GM23338 (cell line): ENCODE results near the gene HES3.

Experiments used
- CREB1 ChIP-seq: fragments of 250-450 bp; sonication (Bioruptor Pico); IDR thresholded peaks from 2 replicates; pipeline ENCODE4 v1.5.0; 2020; ENCODE audit warnings: low read depth, mild to moderate bottlenecking, moderate library complexity
- CTCF ChIP-seq, 2 experiments: fragments of 200-600 bp in 1 of 2; sonication (generic) in 1 of 2; conservative IDR thresholded peaks; 2 replicates each; pipeline versions ENCODE4 v1.5.1 to v1.6.1; 2016 to 2017; ENCODE audit warnings: antibody characterized with exemption in 2 of 2, low read depth in 2 of 2, mild to moderate bottlenecking in 2 of 2, moderate library complexity in 1 of 2
- ETS1 ChIP-seq: IDR thresholded peaks from 2 replicates; pipeline ENCODE4 v1.6.1; 2016; ENCODE audit warnings: antibody characterized with exemption
- EZH2 ChIP-seq: fragments of 200-600 bp; sonication (generic); IDR thresholded peaks from one replicate; pipeline ENCODE4 v1.8.0; 2017; ENCODE audit warnings: antibody characterized with exemption, mild to moderate bottlenecking, low read depth; ENCODE audit not compliant: unreplicated experiment
- EZH2phosphoT487 ChIP-seq: fragments of 200-600 bp; sonication (generic); IDR thresholded peaks from one replicate; pipeline ENCODE4 v1.8.1; 2018; ENCODE audit warnings: antibody characterized with exemption; ENCODE audit not compliant: unreplicated experiment
- JUNB ChIP-seq: IDR thresholded peaks from one replicate; pipeline ENCODE4 v1.6.1; 2016; ENCODE audit warnings: antibody characterized with exemption; ENCODE audit not compliant: unreplicated experiment
- NANOG ChIP-seq: IDR thresholded peaks from 2 replicates; pipeline ENCODE4 v1.6.1; 2016; ENCODE audit warnings: antibody characterized with exemption, borderline replicate concordance
- POLR2AphosphoS5 ChIP-seq: IDR thresholded peaks from 2 replicates; pipeline ENCODE4 v1.6.1; 2016; ENCODE audit warnings: antibody characterized with exemption, low read depth
- REST ChIP-seq: IDR thresholded peaks from one replicate; pipeline ENCODE4 v1.6.1; 2018; ENCODE audit warnings: antibody characterized with exemption; ENCODE audit not compliant: unreplicated experiment
- STAT1 ChIP-seq: IDR thresholded peaks from one replicate; pipeline ENCODE4 v1.6.1; 2016; ENCODE audit warnings: antibody characterized with exemption; ENCODE audit not compliant: unreplicated experiment
- ZNF114 ChIP-seq: fragments of 250-450 bp; sonication (Bioruptor Pico); IDR thresholded peaks from 2 replicates; pipeline ENCODE4 v1.5.0; 2020; ENCODE audit warnings: mild to moderate bottlenecking, moderate library complexity
- ZNF331 ChIP-seq: fragments of 250-450 bp; sonication (Bioruptor Pico); IDR thresholded peaks from 2 replicates; pipeline ENCODE4 v1.5.0; 2020; ENCODE audit warnings: low read depth, mild to moderate bottlenecking, moderate library complexity
- ZNF462 ChIP-seq: fragments of 250-450 bp; sonication (Bioruptor Pico); IDR thresholded peaks from 2 replicates; pipeline ENCODE4 v1.5.0; 2020; ENCODE audit warnings: mild to moderate bottlenecking, moderate library complexity

- TF ChIP-seq CTCF (conservative IDR thresholded peaks at IDR 0.05; ENCODE audit: low read depth in 2 of 2) (no peak), EZH2phosphoT487 (no peak), POLR2AphosphoS5 (no peak), EZH2 (no peak), CREB1 (no peak), REST (no peak), ETS1 (no peak), NANOG (no peak), ZNF331 (CRISPR knock-in tag) (no peak), ZNF462 (CRISPR knock-in tag) (no peak), ZNF114 (CRISPR knock-in tag) (no peak), JUNB (no peak), STAT1 (no peak)
Measured at GRCh38 chr1:6265151-6265550, 21.2 kb downstream of the HES3 start.
